CD4-positive, alpha-beta T cell treated with Interleukin-15 for 1 hour (primary cell): ENCODE measurements around the gene ECI1.
"Not testable (repeated sequence)": the region's sequence is repeated elsewhere in the genome, so short reads cannot be mapped to it uniquely, and the experiment has no call there.

ENCODE experiments used
- DNase-seq: peaks from one replicate; pipeline ENCODE4 v3.0.0-alpha.2; 2020

The ECI1 gene

DNA sequence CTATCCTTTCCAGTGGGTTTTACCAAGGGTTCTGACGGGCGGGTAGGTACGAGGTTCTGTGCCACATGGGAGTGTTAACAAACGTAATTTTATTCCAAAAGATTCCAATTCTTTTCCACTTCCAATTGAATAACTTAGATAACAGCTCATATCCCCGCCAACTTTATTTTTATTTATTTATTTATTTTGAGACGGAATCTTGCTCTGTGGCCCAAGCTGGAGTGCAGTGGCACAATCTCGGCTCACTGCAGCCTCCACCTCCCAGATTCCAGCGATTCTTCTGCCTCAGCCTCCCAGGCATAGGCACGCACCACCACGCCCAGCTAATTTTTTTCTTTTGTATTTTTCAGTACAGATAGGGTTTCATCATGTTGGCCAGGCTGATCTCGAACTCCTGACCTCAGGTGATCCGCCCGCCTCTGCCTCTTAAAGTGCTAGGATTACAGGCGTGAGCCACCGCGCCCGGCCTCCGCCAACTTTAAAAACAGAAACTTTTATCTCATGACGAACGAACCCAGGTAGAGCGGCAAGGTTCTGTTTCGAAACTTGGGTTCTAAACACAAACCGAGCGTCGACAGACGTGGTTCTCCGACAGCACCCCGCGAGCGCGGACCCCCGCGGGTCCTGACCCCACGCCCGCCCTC lies 613 bp downstream of the ECI1 start:
- peak; percentile 60 for DNase-seq

GRCh38 chr16:2246301-2246885 lies 5.0 kb downstream of the ECI1 start:
- DNase-seq, result no peak

GRCh38 chr16:2244926-2245795 lies 6.2 kb downstream of the ECI1 start:
- no peak for DNase-seq

GRCh38 chr16:2244301-2244700 lies 7.1 kb downstream of the ECI1 start:
- DNase-seq, result no peak

DNA sequence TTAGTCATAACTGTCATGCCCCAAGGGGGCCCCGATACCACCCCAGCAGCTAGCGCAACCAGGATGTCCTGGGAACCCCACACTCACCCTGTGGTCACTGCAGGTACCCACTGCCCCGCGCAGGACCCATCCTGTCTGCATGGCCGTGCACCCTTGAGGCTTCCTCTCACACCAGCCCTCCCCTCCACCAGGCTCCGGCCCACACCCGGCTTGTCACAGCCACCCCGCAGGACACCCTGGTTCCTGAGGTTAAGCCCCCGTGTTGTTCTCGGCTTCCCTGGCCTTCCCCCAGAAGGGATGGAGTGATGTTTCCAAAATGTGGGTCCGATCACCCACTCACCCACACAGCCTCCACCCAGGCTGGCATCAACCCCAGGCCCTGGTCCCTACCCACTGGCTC lies 7.6 kb downstream of the ECI1 start:
- no peak for DNase-seq

- no peak for DNase-seq
Observed at GRCh38 chr16:2243031-2243528, 8.3 kb downstream of the ECI1 start.

- no peak for DNase-seq
Observed at GRCh38 chr16:2242598-2242997, 8.8 kb downstream of the ECI1 start.

GRCh38 chr16:2240331-2240730 lies 11.1 kb downstream of the ECI1 start:
- DNase-seq, result not testable (repeated sequence)

GRCh38 chr16:2238838-2239675 lies 12.3 kb downstream of the ECI1 start:
- DNase-seq, result no peak

DNA sequence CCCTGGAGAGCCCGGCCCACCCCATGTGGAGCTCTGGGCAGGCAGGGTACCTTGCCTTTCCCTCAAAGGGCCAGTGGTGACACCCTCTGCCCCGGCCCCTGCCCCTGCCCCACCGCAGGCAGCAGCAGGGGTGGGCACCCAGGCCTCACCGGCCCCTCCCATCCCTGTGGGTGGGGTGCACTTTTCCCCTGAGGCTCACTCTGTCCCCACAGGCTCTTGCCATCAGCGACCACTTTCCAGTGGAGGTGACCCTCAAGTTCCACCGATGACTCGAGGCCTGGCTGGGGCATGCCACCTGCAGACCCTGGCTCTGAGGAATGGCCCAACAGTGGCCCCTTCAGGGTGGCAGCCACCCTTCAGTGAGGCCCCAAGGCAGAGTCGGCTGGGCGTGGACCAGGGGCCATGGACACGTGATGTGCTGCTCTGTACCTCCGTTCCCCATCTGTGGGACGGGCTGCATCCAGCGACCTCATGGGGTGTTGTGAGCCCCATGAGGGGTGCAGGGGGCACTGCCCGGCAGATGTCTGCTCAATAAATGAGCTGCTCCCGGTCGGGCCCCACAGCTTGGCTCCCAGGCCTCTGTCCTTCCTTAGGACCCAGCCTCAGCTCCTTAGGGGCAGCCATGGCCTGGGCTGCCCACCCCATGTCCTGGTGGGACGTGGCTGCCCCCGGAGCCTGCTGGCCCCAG lies 13.1 kb downstream of the ECI1 start:
- no peak for DNase-seq

- no peak for DNase-seq
Observed at GRCh38 chr16:2237493-2238149, 13.8 kb downstream of the ECI1 start.

DNA sequence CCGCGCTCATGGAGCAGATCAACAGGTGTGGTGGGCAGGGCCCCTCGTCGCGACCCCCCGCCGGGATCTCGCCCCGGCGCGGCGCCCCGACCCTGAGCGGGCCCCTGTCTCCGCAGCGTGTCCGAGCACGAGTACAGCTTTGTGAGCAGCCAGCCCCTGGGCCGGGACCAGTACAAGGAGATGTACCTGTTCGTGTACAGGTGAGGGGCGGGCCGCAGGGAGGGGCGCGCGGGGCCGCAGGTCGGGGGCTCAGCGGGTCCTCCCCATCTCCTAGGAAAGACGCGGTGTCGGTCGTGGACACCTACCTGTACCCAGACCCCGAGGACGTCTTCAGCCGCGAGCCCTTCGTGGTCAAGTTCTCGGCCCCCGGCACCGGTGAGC lies 14.3 kb downstream of the ECI1 start:
- DNase-seq, result no peak

- DNase-seq, result no peak
Observed at GRCh38 chr16:2236337-2237101, 14.9 kb downstream of the ECI1 start, which contains the start of gene DNASE1L2. TSS of gene DNASE1L2 (plus strand) at chr16:2236444. CDS start at chr16:2236817, 373 bp downstream.

- DNase-seq, result no peak
Observed at GRCh38 chr16:2235695-2236336, 15.6 kb downstream of the ECI1 start.

GRCh38 chr16:2235234-2235651 lies 16.1 kb downstream of the ECI1 start:
- no peak for DNase-seq

GRCh38 chr16:2234813-2235170 lies 16.6 kb downstream of the ECI1 start:
- no peak for DNase-seq

DNA sequence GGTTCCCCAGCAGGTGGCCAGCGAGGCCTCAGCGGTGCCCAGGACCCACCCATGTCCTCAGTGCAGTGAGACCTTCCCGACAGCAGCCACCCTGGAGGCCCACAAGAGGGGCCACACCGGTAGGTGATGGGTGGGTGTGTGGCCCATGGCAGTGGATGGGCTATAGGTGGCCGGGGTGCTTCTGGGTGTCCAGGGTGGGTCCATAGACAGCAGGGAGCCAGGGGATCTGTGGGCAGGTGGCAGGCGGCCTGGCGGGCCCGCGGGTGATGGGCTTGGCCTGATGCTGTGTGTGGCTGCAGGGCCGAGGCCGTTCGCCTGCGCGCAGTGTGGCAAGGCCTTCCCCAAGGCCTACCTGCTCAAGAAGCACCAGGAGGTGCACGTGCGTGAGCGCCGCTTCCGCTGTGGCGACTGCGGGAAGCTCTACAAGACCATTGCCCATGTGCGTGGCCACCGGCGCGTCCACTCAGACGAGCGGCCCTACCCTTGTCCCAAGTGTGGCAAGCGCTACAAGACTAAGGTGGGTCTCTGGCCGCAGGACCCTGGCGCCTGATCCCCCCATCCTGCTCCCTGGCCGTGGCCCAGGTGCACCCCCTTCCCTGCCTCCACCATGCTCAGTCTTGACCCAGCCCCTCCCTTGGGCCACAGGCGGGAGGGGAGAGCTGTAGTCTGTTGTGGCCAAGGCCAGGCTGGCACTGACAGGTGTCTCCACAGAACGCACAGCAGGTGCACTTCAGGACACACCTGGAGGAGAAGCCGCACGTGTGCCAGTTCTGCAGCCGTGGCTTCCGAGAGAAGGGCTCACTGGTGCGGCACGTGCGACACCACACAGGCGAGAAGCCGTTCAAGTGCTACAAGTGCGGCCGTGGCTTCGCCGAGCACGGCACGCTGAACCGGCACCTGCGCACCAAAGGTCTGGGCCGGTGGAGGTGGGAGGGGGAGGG lies 17.2 kb downstream of the ECI1 start:
- DNase-seq, result no peak

GRCh38 chr16:2233046-2233775 lies 18.2 kb downstream of the ECI1 start:
- no peak for DNase-seq
